Measurements from ENCODE around the gene KAT2A.

KAT2A gene

GRCh38 chr17:42101513-42102292, 19.5 kb downstream of the KAT2A start (continued):
- TF ChIP-seq ZNF26 (tag by site-specific recombination; IDR thresholded peaks at IDR 0.05), result no peak
- no peak for TF ChIP-seq PRDM6 (tag by site-specific recombination; IDR thresholded peaks at IDR 0.05)
- no peak for TF ChIP-seq ZNF350 (tag by site-specific recombination; IDR thresholded peaks at IDR 0.05)
- TF ChIP-seq ZNF549 (tag by site-specific recombination; IDR thresholded peaks at IDR 0.05), result no peak
- TF ChIP-seq ZNF830 (tag by site-specific recombination; IDR thresholded peaks at IDR 0.05; ENCODE audit: low read depth), result no peak
- TF ChIP-seq ZSCAN4 (tag by site-specific recombination; IDR thresholded peaks at IDR 0.05), result no peak
- no peak for TF ChIP-seq ZFP41 (tag by site-specific recombination; IDR thresholded peaks at IDR 0.05; ENCODE audit: borderline replicate concordance)
- TF ChIP-seq GLIS1 (tag by site-specific recombination; IDR thresholded peaks at IDR 0.05), result peak; percentile 31; the same call in 1 of the 2 replicates
- no peak for TF ChIP-seq ZNF514 (tag by site-specific recombination; IDR thresholded peaks at IDR 0.05)
- no peak for TF ChIP-seq KLF10 (tag by site-specific recombination; IDR thresholded peaks at IDR 0.05)
- no peak for TF ChIP-seq ZNF175 (tag by site-specific recombination; IDR thresholded peaks at IDR 0.05)
- no peak for TF ChIP-seq TSHZ1 (tag by site-specific recombination; IDR thresholded peaks at IDR 0.05; ENCODE audit: borderline replicate concordance)
- TF ChIP-seq ZNF2 (tag by site-specific recombination; IDR thresholded peaks at IDR 0.05), result peak; percentile 46; the same call in 1 of the 2 replicates
- no peak for TF ChIP-seq GLI4 (tag by site-specific recombination; IDR thresholded peaks at IDR 0.05)
- TF ChIP-seq ZNF654 (tag by site-specific recombination; IDR thresholded peaks at IDR 0.05; ENCODE audit: low read depth), result peak; percentile 71
- TF ChIP-seq ZNF692 (tag by site-specific recombination; IDR thresholded peaks at IDR 0.05), result no peak
- TF ChIP-seq WT1 (tag by site-specific recombination; IDR thresholded peaks at IDR 0.05), result no peak
- no peak for TF ChIP-seq ZNF366 (tag by site-specific recombination; conservative IDR thresholded peaks at IDR 0.05)
- TF ChIP-seq ZNF585B (tag by site-specific recombination; IDR thresholded peaks at IDR 0.05), result no peak
- TF ChIP-seq CTCF (tag by site-specific recombination; IDR thresholded peaks at IDR 0.05), result peak; percentile 69
- TF ChIP-seq ZFP69B (tag by site-specific recombination; IDR thresholded peaks at IDR 0.05), result no peak
- no peak for TF ChIP-seq ZNF132 (tag by site-specific recombination; IDR thresholded peaks at IDR 0.05; ENCODE audit: borderline replicate concordance)
